Epithelial cell of esophagus (primary cell): ENCODE data around the gene MS4A10.

Experiments
- DNase-seq: peaks from one replicate; pipeline ENCODE4 v3.0.0; 2010; ENCODE audit warnings: low read depth
- H3K4me3 ChIP-seq: 2 replicates; pipeline ENCODE4 v1.5.1; 2011; ENCODE audit warnings: mild to moderate bottlenecking, low read length, control low read depth
- CTCF ChIP-seq: IDR thresholded peaks from 2 replicates; pipeline ENCODE4 v1.5.1; 2011; ENCODE audit warnings: low read depth, mild to moderate bottlenecking, low read length, control low read depth, inconsistent platforms; ENCODE audit not compliant: insufficient read depth; ENCODE audit errors: missing control alignments

The MS4A10 gene

GRCh38 chr11:60795291-60795690, 10.2 kb downstream of the MS4A10 start:
- no peak for DNase-seq
- no peak overlapping the region for H3K4me3 ChIP-seq
- TF ChIP-seq CTCF = no peak

GRCh38 chr11:60797846-60798630, 12.9 kb downstream of the MS4A10 start:
- no peak for DNase-seq
- TF ChIP-seq CTCF = no peak
- no peak overlapping the region for H3K4me3 ChIP-seq

- DNase-seq = no peak
- no peak for TF ChIP-seq CTCF
- H3K4me3 ChIP-seq = no peak overlapping the region
Observed at GRCh38 chr11:60798631-60799030, 13.5 kb downstream of the MS4A10 start.

GRCh38 chr11:60801194-60801593, 16.1 kb downstream of the MS4A10 start:
- H3K4me3 ChIP-seq = no peak overlapping the region
- DNase-seq = no peak
- TF ChIP-seq CTCF = no peak

- no peak for TF ChIP-seq CTCF
- H3K4me3 ChIP-seq = no peak overlapping the region
- no peak for DNase-seq
Observed at GRCh38 chr11:60803273-60803936, 18.3 kb downstream of the MS4A10 start.

- DNase-seq = no peak
- no peak for TF ChIP-seq CTCF
- H3K4me3 ChIP-seq = no peak overlapping the region
Observed at GRCh38 chr11:60809249-60809648, 24.1 kb downstream of the MS4A10 start.
